A673 (cell line): ENCODE results near the gene ZKSCAN3. TPM values are rescaled to one million over a fixed set of nuclear protein-coding genes. Genes with fewer than 3 reads are reported as not detected.
"Not testable (repeated sequence)": the region's sequence is repeated elsewhere in the genome, so short reads cannot be mapped to it uniquely, and the experiment has no call there.

ENCODE experiments used
- Bru-seq: library from RNA; stranded (reverse); fragments of 400-500 nt; gene quantifications from one replicate; lab custom pipeline; 2021; lab: Mats Ljungman, UMichigan
- BruChase-seq, 2 experiments: library from RNA; stranded (reverse); fragments of 400-500 nt; gene quantifications; one replicate each; lab custom pipeline; 2021; lab: Mats Ljungman, UMichigan
- BruUV-seq: library from RNA; stranded (reverse); fragments of 400-500 nt; replicated peaks from 2 replicates; lab custom pipeline; 2021; lab: Mats Ljungman, UMichigan
- CTCF ChIA-PET: fragments of 300-600 bp; sonication (Branson Sonifier 250); formaldehyde crosslinking; loops from one replicate; lab custom pipeline; 2022; ENCODE audit warnings: antibody characterized with exemption; lab: Charles Lee
- POLR2A ChIA-PET: fragments of 300-600 bp; sonication (Branson Sonifier 250); formaldehyde crosslinking; loops from one replicate; lab custom pipeline; 2022; ENCODE audit warnings: antibody characterized with exemption; ENCODE audit not compliant: low non-redundant PET; lab: Charles Lee
- DNase-seq: peaks from one replicate; pipeline ENCODE4 v3.0.0-alpha.2; 2015; ENCODE audit warnings: low spot score
- H3K27ac ChIP-seq: fragments of 200-600 bp; sonication (generic); 2 replicates; pipeline ENCODE4 v1.5.1; 2016; ENCODE audit warnings: mixed run types, low read depth, mild to moderate bottlenecking, mixed read lengths, antibody characterized with exemption, low read length; ENCODE audit not compliant: poor library complexity, severe bottlenecking
- H3K27me3 ChIP-seq: fragments of 200-600 bp; sonication (generic); replicated peaks from 2 replicates; pipeline ENCODE4 v1.6.1; 2017; ENCODE audit warnings: mixed run types, low read depth, mild to moderate bottlenecking, mixed read lengths, antibody characterized with exemption, low read length; ENCODE audit not compliant: insufficient read depth, poor library complexity
- H3K36me3 ChIP-seq: fragments of 200-600 bp; sonication (generic); 2 replicates; pipeline ENCODE4 v1.6.1; 2016; ENCODE audit warnings: mixed run types, mild to moderate bottlenecking, mixed read lengths, antibody characterized with exemption, low read length; ENCODE audit not compliant: insufficient read depth, poor library complexity, severe bottlenecking
- H3K4me1 ChIP-seq: fragments of 200-600 bp; sonication (generic); 2 replicates; pipeline ENCODE4 v1.6.1; 2017; ENCODE audit warnings: mixed run types, mild to moderate bottlenecking, mixed read lengths, antibody characterized with exemption, low read length; ENCODE audit not compliant: insufficient read depth, poor library complexity, severe bottlenecking
- H3K4me3 ChIP-seq: fragments of 200-600 bp; sonication (generic); 2 replicates; pipeline ENCODE4 v1.5.1; 2016; ENCODE audit warnings: low read depth, mixed run types, mild to moderate bottlenecking, mixed read lengths, low read length; ENCODE audit not compliant: poor library complexity, severe bottlenecking
- H3K9me3 ChIP-seq: fragments of 200-600 bp; sonication (generic); 2 replicates; pipeline ENCODE4 v1.6.1; 2016; ENCODE audit warnings: mixed run types, low read depth, mild to moderate bottlenecking, mixed read lengths, antibody characterized with exemption, low read length; ENCODE audit not compliant: poor library complexity, severe bottlenecking
- CTCF ChIP-seq: fragments of 300-800, 200-600 bp; sonication (generic); conservative IDR thresholded peaks from 2 replicates; pipeline ENCODE4 v1.5.1; 2017; ENCODE audit warnings: low read depth, mild to moderate bottlenecking, antibody characterized with exemption, low read length, moderate library complexity, mixed read lengths
- EZH2 ChIP-seq: fragments of 200-600 bp; sonication (generic); IDR thresholded peaks from 2 replicates; pipeline ENCODE4 v1.6.1; 2017; ENCODE audit warnings: borderline replicate concordance, low read depth, mild to moderate bottlenecking, mixed read lengths, antibody characterized with exemption, low read length; ENCODE audit not compliant: poor library complexity, severe bottlenecking
- intact Hi-C: fragments of 100-400 bp; cut with micrococcal nuclease; formaldehyde crosslinking; loops from one replicate; pipeline ENCODE4 v1.10.0; 2022; ENCODE audit not compliant: unreplicated experiment
- long read RNA-seq: library from polyadenylated mRNA; stranded (forward); transcript quantifications from one replicate; pipeline ENCODE4 v2.0.0, GENCODE V29; 2022
- total RNA-seq: library from RNA; stranded (reverse); gene quantifications from 2 replicates; pipeline ENCODE4 v1.2.3, GENCODE V29; 2021

ZKSCAN3 gene
- total RNA-seq (8.0 and 8.7 TPM in 2 replicates), Bru-seq, nascent RNA (percentile 73 among the genes with signal in this experiment), BruChase-seq, experiment 1, labeled RNA remaining after a 2-hour chase (percentile 68 among the genes with signal in this experiment), BruChase-seq, experiment 2, labeled RNA remaining after a 6-hour chase (percentile 59 among the genes with signal in this experiment)
- long read RNA-seq, full-length matches to known transcripts = 4 of 13 reads
- long read RNA-seq, partial matches to known transcripts = 4 of 13 reads
- long read RNA-seq, other reads (novel, unspliced or antisense) = 5 of 13 reads

GRCh38 chr6:28349892-28350737 is at the start of gene ZKSCAN3:
Gene ZKSCAN3 (plus strand): TSS chr6:28349947. CDS start chr6:28359587, 9,640 bp downstream.
- peaks cover 24% of the 10 kb centered on the region for H3K27me3 ChIP-seq
- CTCF ChIA-PET = no interaction called here
- peaks cover 7% of the 10 kb centered on the region for H3K4me1 ChIP-seq
- no peaks in the 10 kb centered on the region for H3K36me3 ChIP-seq
- peak within 1 kb of the TSS; percentile 79 for H3K27ac ChIP-seq
- peak; percentile 86 for DNase-seq
- intact Hi-C loops = loop anchor here (2.0 kb wide), 1 partner anchor 83 kb away; the partner anchor contains the start of gene ZSCAN26
- peak within 1 kb of the TSS; percentile 91 for H3K4me3 ChIP-seq
- TF ChIP-seq CTCF = no peak
- no peak for TF ChIP-seq EZH2
- POLR2A ChIA-PET = no interaction called here
- TSS peak; percentile 85 for BruUV-seq
- no peaks in the 10 kb centered on the region for H3K9me3 ChIP-seq

- BruUV-seq = no TSS peak
- ChIA-PET CTCF (no interaction called here), POLR2A (no interaction called here)
- Histone ChIP-seq H3K4me1 (no peaks in the 10 kb centered on the region), H3K27me3 (no peaks in the 10 kb centered on the region), H3K36me3 (no peaks in the 10 kb centered on the region), H3K9me3 (no peaks in the 10 kb centered on the region), H3K27ac (no peak overlapping the region), H3K4me3 (no peak overlapping the region)
- TF ChIP-seq CTCF (no peak), EZH2 (no peak)
- intact Hi-C loops = no loop called here
- no peak for DNase-seq
Observed at GRCh38 chr6:28303570-28303969, 46.2 kb upstream of the ZKSCAN3 start.

- intact Hi-C loops, H3K9me3 ChIP-seq, BruUV-seq, CTCF ChIA-PET, H3K4me1 ChIP-seq, H3K27me3 ChIP-seq, H3K4me3 ChIP-seq, POLR2A ChIA-PET, H3K27ac ChIP-seq, DNase-seq, H3K36me3 ChIP-seq: not testable (repeated sequence)
Observed at GRCh38 chr6:28306363-28306762, 43.4 kb upstream of the ZKSCAN3 start.
